ENCODE measurements around the gene PGAP6.
A peak's percentile ranks its signal among the peaks of the same experiment; 100 is the strongest.
"Not testable (repeated sequence)": the region's sequence is repeated elsewhere in the genome, so short reads cannot be mapped to it uniquely, and the experiment has no call there.

The PGAP6 gene

GRCh38 chr16:379183-379960 is 2.4 kb downstream of the PGAP6 start:
- Mint-ChIP-seq H3K27ac (peak overlapping the region in 1 of 2 donors; percentile 83), H3K4me1 (ENCODE audit: low read depth in 2 of 2) (peaks cover 19 to 20% of the 10 kb centered on the region in 2 donors), H3K4me3 (peak overlapping the region; percentile 62 to 70), H3K9me3 (no peaks in the 10 kb centered on the region), H3K27me3 (no peaks in the 10 kb centered on the region), H3K36me3 (ENCODE audit: insufficient read depth) (peaks cover 8% of the 10 kb centered on the region)
- DNase-seq, result no peak
- no peak for ATAC-seq (replicated peaks)

DNA sequence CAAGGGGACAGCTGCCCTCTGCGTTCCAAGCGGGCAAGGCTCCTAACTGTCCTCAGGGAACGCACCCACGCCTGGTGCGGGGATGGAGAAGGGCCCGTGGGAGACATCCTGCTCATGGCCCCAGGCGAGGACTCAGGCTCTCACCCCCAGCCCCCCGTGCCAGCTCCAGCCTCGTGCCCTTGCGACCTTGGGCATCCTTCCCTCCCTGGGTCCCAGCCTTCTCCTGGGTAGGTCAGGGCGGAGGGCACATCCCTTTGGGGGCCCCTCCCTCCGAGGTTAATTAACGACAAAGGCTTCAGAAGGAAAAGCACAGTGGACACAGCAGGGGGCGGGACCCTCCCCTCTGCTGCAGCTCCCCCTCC is 3.0 kb downstream of the PGAP6 start:
- no peak overlapping the region for H3K4me3 Mint-ChIP-seq
- no peaks in the 10 kb centered on the region for H3K27me3 Mint-ChIP-seq
- no peak for DNase-seq
- H3K4me1 Mint-ChIP-seq (ENCODE audit: low read depth in 2 of 2), result peaks cover 19 to 20% of the 10 kb centered on the region in 2 donors
- no peaks in the 10 kb centered on the region for H3K9me3 Mint-ChIP-seq
- H3K36me3 Mint-ChIP-seq (ENCODE audit: insufficient read depth), result peaks cover 8% of the 10 kb centered on the region
- H3K27ac Mint-ChIP-seq, result no peak overlapping the region
- no peak for ATAC-seq (replicated peaks)

GRCh38 chr16:378113-378820 is 3.5 kb downstream of the PGAP6 start:
- not testable (repeated sequence) for H3K27ac Mint-ChIP-seq; H3K4me3 Mint-ChIP-seq; H3K36me3 Mint-ChIP-seq (ENCODE audit: insufficient read depth); ATAC-seq (replicated peaks); H3K27me3 Mint-ChIP-seq; H3K9me3 Mint-ChIP-seq; DNase-seq
- H3K4me1 Mint-ChIP-seq (ENCODE audit: low read depth in 2 of 2), result peaks cover 16% of the 10 kb centered on the region in 2 donors

- ATAC-seq (replicated peaks) (no peak), DNase-seq (no peak)
- H3K27ac Mint-ChIP-seq, result no peak overlapping the region
- no peak overlapping the region for H3K4me3 Mint-ChIP-seq
- H3K9me3 Mint-ChIP-seq, result no peaks in the 10 kb centered on the region
- H3K4me1 Mint-ChIP-seq (ENCODE audit: low read depth in 2 of 2), result peaks cover 10 to 14% of the 10 kb centered on the region in 2 donors
- H3K27me3 Mint-ChIP-seq, result no peaks in the 10 kb centered on the region
- peaks cover 5% of the 10 kb centered on the region for H3K36me3 Mint-ChIP-seq (ENCODE audit: insufficient read depth)
Observed at GRCh38 chr16:377419-377951, 4.3 kb downstream of the PGAP6 start.

DNA sequence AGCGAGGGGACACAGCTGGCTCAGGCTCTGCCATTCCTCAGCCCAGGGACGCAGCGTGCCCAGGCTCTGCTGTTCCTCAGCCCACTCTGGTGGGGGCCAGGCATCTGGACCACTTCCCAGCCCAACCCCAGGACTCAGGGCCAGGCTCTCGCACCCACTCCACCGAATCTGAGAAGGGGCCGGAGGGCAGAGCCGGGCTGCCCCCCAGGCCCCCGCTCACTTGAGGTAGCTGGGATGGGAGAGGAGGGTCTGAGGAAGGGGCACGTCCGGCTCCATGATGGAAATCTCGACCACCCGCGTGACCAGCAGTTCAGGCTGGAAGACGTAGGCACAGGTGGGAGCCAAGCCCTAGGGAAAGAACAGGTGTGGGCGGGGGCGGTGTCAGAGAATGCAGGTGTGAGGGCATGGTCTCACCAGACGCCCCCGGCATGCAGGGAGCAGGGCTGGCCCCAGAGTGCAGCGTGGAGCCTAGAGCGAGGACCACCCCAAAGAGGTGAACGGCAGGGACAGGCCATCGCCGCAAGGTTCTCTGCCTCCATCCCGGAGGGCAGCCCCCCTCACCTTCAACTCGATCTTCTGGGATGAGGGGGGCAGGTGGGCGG is 4.9 kb downstream of the PGAP6 start:
- Mint-ChIP-seq H3K36me3 (ENCODE audit: insufficient read depth) (peaks cover 7% of the 10 kb centered on the region), H3K27ac (no peak overlapping the region), H3K4me3 (no peak overlapping the region), H3K9me3 (no peaks in the 10 kb centered on the region), H3K4me1 (ENCODE audit: low read depth in 2 of 2) (peaks cover 7 to 12% of the 10 kb centered on the region in 2 donors), H3K27me3 (no peaks in the 10 kb centered on the region)
- no peak for ATAC-seq (replicated peaks)
- no peak for DNase-seq

- H3K4me3 Mint-ChIP-seq, result no peak overlapping the region
- no peaks in the 10 kb centered on the region for H3K27me3 Mint-ChIP-seq
- ATAC-seq (replicated peaks), result no peak
- peaks cover 10% of the 10 kb centered on the region for H3K36me3 Mint-ChIP-seq (ENCODE audit: insufficient read depth)
- no peaks in the 10 kb centered on the region for H3K9me3 Mint-ChIP-seq
- peaks cover 7 to 12% of the 10 kb centered on the region in 2 donors for H3K4me1 Mint-ChIP-seq (ENCODE audit: low read depth in 2 of 2)
- H3K27ac Mint-ChIP-seq, result no peak overlapping the region
- no peak for DNase-seq
Observed at GRCh38 chr16:375927-376816, 5.6 kb downstream of the PGAP6 start.

GRCh38 chr16:375212-375611 is 6.6 kb downstream of the PGAP6 start:
- Mint-ChIP-seq H3K4me3 (no peak overlapping the region), H3K27ac (no peak overlapping the region), H3K36me3 (ENCODE audit: insufficient read depth) (peaks cover 10% of the 10 kb centered on the region), H3K4me1 (ENCODE audit: low read depth in 2 of 2) (peaks cover 9 to 13% of the 10 kb centered on the region in 2 donors), H3K9me3 (no peaks in the 10 kb centered on the region), H3K27me3 (no peaks in the 10 kb centered on the region)
- no peak for ATAC-seq (replicated peaks)
- no peak for DNase-seq

- H3K27me3 Mint-ChIP-seq, result no peaks in the 10 kb centered on the region
Observed at GRCh38 chr16:374616-374926, 7.2 kb downstream of the PGAP6 start.

DNA sequence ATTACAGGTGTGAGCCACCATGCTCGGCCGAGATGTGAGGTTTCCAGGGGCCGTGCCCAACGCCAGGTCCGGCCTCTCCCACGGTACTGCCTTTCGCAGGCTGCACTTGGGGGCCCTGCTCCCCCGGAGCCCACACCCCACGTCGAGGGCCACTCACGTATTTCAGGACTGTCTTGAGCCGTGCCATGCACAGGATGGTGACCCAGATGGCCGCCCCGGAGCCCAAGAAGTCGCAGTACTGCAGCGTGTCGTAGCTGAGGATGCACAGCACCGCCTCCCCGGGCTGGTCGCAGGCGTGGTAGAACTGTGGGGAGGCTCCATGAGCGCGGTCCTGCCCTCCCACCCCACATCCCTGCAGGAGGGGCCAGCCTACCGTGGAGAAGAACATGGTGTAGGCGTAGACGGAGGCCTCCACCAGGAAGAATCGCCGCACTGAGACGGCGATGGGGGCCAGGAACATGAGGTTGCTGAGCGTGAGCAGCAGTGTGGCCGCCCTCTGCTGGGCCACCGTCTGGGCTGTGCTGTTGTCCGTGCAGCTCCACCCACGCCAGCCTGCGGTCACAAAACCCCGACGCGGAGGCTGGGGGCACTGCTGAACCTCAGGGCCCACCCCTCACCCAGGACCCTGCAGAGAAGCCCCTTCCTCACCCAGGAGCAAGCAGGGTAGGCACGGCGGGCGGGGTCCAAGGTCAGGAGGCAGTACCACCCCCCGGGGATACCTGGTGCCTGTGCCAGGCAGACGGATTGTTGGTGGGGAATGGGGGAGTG is 7.7 kb downstream of the PGAP6 start:
- no peaks in the 10 kb centered on the region for H3K9me3 Mint-ChIP-seq
- no peak for DNase-seq
- ATAC-seq (replicated peaks), result no peak
- no peak overlapping the region for H3K27ac Mint-ChIP-seq
- no peak overlapping the region for H3K4me3 Mint-ChIP-seq
- peaks cover 7% of the 10 kb centered on the region for H3K36me3 Mint-ChIP-seq (ENCODE audit: insufficient read depth)
- no peaks in the 10 kb centered on the region for H3K27me3 Mint-ChIP-seq
- peaks cover 5 to 8% of the 10 kb centered on the region in 2 donors for H3K4me1 Mint-ChIP-seq (ENCODE audit: low read depth in 2 of 2)

More at GRCh38 chr16:374616-374926, 7.2 kb downstream of the PGAP6 start:
- no peak for ATAC-seq (replicated peaks)
- peaks cover 10% of the 10 kb centered on the region for H3K36me3 Mint-ChIP-seq (ENCODE audit: insufficient read depth)
- no peak overlapping the region for H3K4me3 Mint-ChIP-seq
- peaks cover 5 to 9% of the 10 kb centered on the region in 2 donors for H3K4me1 Mint-ChIP-seq (ENCODE audit: low read depth in 2 of 2)
- no peaks in the 10 kb centered on the region for H3K9me3 Mint-ChIP-seq
- no peak for DNase-seq
- H3K27ac Mint-ChIP-seq, result no peak overlapping the region

DNA sequence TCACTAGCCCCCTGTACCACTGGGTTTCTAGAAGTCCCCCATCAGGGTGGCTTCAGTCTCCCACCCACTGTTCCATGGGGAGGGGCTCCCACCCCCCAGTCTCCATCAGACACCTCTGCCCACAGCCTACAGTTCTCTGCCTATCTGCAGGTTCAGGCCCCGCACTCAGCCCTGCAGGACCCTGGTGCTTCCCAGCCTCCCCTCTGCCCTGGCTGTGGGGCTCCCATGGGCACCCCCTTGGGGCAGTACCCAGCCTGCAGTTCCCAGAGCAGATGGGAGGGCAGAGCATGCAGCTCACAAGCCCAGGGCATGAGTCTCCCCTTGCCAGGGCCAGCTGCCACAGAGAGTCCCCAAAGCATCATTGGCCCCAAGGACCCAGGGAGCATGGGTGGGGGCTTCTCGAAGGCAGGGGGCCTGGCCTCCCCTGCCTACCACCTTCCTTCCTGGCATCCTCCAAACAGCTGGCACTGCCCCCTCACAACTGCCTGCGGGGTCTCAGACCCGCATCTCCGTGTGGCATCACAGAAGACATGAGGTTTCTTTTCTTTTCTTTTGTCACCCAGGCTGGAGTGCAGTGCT is 8.7 kb downstream of the PGAP6 start:
- H3K4me3 Mint-ChIP-seq, result no peak overlapping the region
- H3K4me1 Mint-ChIP-seq (ENCODE audit: low read depth in 2 of 2), result peaks cover 4 to 5% of the 10 kb centered on the region in 2 donors
- no peak overlapping the region for H3K27ac Mint-ChIP-seq
- ATAC-seq (replicated peaks), result no peak
- no peaks in the 10 kb centered on the region for H3K9me3 Mint-ChIP-seq
- no peaks in the 10 kb centered on the region for H3K27me3 Mint-ChIP-seq
- DNase-seq, result no peak
- peaks cover 7% of the 10 kb centered on the region for H3K36me3 Mint-ChIP-seq (ENCODE audit: insufficient read depth)

DNA sequence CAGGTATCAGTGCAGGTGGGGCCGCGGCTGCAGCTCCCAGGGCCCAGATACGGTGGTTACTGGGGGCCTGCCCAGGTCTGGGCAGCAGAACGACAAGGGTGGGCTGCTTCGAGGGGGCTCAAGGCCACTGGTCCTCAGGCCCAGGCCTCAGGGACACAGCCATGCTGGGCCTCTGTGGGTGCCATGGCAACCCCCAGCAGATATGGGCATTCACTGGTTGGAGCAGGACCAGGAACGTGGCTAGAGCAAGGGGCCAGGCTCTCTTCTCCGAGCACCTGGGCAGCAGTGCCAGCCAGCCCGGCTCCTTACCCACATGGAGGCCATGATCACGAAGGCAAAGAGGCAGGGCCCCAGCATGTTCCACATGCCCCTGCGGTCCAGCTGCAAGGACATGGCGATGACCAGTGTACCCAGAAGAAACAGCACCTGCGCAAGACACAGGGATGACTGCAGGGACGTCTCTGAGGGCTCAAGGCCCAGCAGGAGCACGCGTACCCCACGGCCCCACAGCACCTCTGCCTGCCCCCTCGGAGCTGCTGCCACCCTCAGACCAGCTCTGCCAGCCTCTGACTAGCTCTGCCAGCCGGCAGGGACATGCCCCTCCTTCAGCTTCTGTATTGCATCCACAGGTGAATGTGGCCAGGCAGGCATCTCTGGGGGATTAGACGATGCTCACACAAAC is 9.3 kb downstream of the PGAP6 start:
- H3K27ac Mint-ChIP-seq, result no peak overlapping the region
- H3K4me1 Mint-ChIP-seq (ENCODE audit: low read depth in 2 of 2), result peaks cover 4 to 5% of the 10 kb centered on the region in 2 donors
- no peaks in the 10 kb centered on the region for H3K27me3 Mint-ChIP-seq
- H3K9me3 Mint-ChIP-seq, result no peaks in the 10 kb centered on the region
- ATAC-seq (replicated peaks) (no peak), DNase-seq (no peak)
- H3K4me3 Mint-ChIP-seq, result no peak overlapping the region
- peaks cover 7% of the 10 kb centered on the region for H3K36me3 Mint-ChIP-seq (ENCODE audit: insufficient read depth)
